Measurements from ENCODE around the gene WDR38.

- TF ChIP-seq CTCF (IDR thresholded peaks at IDR 0.05) (no peak), POLR2AphosphoS5 (IDR thresholded peaks at IDR 0.05) (no peak), POLR2A (IDR thresholded peaks at IDR 0.05) (no peak), EP300 (IDR thresholded peaks at IDR 0.05) (no peak)
Measured at GRCh38 chr9:124884376-124884775, 31.1 kb downstream of the WDR38 start.
